SK-N-SH treated with all-trans-retinoic acid at 6 μM for 48 hours (cell line): Measurements from ENCODE around the gene PSD2.

Experiments
- ARNTL ChIP-seq: fragments of 450-650 bp; formaldehyde crosslinking; IDR thresholded peaks from 2 replicates; pipeline ENCODE4 v1.5.0; 2020; ENCODE audit warnings: low read depth, mild to moderate bottlenecking, moderate library complexity, borderline replicate concordance
- RARB ChIP-seq: fragments of 250-450 bp; sonication (Bioruptor Pico); IDR thresholded peaks from 2 replicates; pipeline ENCODE4 v1.8.0; 2021; ENCODE audit warnings: mild to moderate bottlenecking, moderate library complexity
- SNAI2 ChIP-seq: fragments of 250-450 bp; sonication (Bioruptor Pico); IDR thresholded peaks from 2 replicates; pipeline ENCODE4 v1.5.0; 2020; ENCODE audit warnings: mild to moderate bottlenecking, moderate library complexity
- TOX ChIP-seq: fragments of 250-450 bp; sonication (Bioruptor Pico); IDR thresholded peaks from 2 replicates; pipeline ENCODE4 v1.8.0; 2021; ENCODE audit warnings: mild to moderate bottlenecking, moderate library complexity, borderline replicate concordance
- ZNF8 ChIP-seq: fragments of 450-650 bp; formaldehyde crosslinking; IDR thresholded peaks from 2 replicates; pipeline ENCODE4 v1.5.0; 2020; ENCODE audit warnings: mild to moderate bottlenecking, moderate library complexity
- TF ChIP-seq, protein P1 (sequence below): fragments of 250-450 bp; sonication (Bioruptor Pico); IDR thresholded peaks from 2 replicates; pipeline ENCODE4 v1.5.0; 2020; ENCODE audit warnings: mild to moderate bottlenecking, moderate library complexity

DNA sequence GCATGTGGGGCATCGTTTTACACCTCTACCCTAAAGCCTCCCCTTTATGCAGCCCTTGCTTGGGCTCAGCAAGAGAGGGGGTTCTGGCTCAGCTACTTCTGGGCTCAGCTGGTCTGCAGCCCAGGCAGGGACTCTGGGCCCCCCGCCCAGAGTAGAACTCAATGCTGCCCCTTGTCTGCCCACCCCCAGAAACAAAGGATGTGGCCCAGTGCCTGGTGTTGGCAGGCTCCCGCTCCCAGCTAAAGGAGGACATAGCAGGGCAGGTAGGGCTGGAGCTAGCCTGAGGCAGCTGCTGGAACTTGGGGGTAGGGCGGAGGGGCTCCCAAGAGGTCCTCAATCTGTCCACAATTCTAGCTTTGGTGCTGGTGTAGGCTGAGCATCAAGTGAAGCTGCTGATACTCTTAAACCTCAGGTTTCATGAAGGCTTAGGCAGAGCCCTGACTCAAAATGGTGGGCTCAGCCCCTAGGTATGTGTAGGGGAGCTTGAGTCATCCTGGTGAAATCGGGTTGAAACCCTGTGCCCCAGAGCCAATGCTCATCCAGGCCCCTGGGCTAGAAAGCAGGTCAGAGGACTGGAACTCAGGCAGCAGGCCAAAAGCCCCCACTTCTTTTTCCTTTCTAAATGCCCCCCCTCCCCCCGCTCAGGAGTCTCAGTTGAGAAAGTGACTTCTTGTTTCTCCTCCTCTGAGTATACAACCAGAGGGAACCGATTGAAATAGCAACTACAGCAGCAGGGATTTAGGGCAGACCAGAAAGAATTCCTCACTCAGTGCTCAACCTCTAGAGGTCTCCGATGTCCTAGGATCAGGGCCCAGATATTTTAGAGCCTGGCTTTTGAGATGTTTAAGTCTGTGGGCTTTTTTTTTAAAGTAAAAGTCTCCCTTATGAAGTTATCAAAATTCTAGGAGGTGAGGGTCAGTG is 11.4 kb downstream of the PSD2 start:
- TF ChIP-seq ZNF8 (CRISPR knock-in tag) (no peak), RARB (CRISPR knock-in tag) (no peak), SNAI2 (no peak), ARNTL (no peak), TOX (CRISPR knock-in tag) (no peak)
- TF ChIP-seq, protein P1, sequence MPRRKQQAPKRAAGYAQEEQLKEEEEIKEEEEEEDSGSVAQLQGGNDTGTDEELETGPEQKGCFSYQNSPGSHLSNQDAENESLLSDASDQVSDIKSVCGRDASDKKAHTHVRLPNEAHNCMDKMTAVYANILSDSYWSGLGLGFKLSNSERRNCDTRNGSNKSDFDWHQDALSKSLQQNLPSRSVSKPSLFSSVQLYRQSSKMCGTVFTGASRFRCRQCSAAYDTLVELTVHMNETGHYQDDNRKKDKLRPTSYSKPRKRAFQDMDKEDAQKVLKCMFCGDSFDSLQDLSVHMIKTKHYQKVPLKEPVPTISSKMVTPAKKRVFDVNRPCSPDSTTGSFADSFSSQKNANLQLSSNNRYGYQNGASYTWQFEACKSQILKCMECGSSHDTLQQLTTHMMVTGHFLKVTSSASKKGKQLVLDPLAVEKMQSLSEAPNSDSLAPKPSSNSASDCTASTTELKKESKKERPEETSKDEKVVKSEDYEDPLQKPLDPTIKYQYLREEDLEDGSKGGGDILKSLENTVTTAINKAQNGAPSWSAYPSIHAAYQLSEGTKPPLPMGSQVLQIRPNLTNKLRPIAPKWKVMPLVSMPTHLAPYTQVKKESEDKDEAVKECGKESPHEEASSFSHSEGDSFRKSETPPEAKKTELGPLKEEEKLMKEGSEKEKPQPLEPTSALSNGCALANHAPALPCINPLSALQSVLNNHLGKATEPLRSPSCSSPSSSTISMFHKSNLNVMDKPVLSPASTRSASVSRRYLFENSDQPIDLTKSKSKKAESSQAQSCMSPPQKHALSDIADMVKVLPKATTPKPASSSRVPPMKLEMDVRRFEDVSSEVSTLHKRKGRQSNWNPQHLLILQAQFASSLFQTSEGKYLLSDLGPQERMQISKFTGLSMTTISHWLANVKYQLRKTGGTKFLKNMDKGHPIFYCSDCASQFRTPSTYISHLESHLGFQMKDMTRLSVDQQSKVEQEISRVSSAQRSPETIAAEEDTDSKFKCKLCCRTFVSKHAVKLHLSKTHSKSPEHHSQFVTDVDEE, result no peak
